ENCODE results near the gene ZNF433.

ZNF433 gene

DNA sequence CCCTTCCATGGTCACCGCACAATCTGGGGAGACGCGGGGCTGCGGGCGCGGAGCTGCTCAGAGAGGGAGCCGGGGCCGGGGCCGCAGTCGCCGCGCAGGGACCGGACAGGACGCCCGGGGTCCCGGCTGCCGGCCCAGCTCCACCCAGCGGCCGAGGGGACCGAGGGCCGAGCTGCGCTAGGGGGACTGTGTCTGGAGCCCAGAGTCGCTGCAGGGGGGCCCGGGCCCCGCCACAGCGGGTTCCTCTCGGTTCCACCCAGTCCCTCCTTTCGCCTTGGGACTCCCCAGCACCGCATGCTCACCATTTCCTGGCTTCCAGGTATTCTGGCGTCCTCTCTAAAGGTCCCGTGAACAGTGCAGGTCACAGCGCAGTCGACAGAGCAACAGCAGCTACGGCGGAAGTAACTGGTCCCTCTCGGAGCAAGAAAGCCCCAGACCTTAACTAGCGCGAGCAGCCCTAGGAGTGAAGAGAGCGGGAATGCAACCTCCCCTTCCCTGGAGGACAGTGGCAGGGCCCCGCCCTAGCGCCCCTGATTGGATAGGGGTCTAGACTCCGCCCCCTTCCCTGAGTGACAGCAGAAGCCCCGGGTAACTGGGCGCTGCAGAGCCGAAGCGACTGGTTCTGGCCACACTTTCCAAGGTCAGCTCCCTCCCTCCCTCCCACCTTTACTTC is 17.2 kb upstream of the ZNF433 start, which contains the start of gene ZNF878:
Gene ZNF878 (minus strand): TSS at position 465 of the 673 bp plus-strand sequence. CDS start 160 bp downstream, at position 305.
- TF ChIP-seq, protein P1, sequence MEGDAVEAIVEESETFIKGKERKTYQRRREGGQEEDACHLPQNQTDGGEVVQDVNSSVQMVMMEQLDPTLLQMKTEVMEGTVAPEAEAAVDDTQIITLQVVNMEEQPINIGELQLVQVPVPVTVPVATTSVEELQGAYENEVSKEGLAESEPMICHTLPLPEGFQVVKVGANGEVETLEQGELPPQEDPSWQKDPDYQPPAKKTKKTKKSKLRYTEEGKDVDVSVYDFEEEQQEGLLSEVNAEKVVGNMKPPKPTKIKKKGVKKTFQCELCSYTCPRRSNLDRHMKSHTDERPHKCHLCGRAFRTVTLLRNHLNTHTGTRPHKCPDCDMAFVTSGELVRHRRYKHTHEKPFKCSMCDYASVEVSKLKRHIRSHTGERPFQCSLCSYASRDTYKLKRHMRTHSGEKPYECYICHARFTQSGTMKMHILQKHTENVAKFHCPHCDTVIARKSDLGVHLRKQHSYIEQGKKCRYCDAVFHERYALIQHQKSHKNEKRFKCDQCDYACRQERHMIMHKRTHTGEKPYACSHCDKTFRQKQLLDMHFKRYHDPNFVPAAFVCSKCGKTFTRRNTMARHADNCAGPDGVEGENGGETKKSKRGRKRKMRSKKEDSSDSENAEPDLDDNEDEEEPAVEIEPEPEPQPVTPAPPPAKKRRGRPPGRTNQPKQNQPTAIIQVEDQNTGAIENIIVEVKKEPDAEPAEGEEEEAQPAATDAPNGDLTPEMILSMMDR (IDR thresholded peaks at IDR 0.05), result peak; percentile 36; the same call in 1 of the 2 replicates
- no peak for TF ChIP-seq ZFX (IDR thresholded peaks at IDR 0.05; ENCODE audit: borderline replicate concordance)
- peak within 1 kb of the TSS; percentile 66 for H3K27ac ChIP-seq

DNA sequence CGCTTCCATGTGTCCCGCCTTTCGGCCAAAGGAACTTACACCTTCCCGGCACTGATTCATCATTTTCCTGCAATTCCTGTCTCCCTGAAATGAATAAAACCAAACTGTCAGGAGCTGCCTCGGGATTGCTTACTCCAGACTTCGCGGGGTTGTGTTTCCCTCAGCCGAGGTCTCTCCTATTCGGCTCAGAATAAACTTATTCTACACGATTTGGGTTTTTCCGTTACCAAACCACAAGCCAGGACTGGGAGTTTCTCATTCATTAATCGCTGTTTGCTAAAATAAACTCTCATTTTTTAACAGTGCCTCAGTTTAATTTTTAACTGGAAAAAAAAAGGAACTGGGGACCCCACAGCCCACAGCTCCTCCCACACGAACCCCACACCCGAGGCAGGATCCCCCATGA is 16.6 kb upstream of the ZNF433 start:
- TF ChIP-seq, protein P1 (IDR thresholded peaks at IDR 0.05), result no peak
- H3K27ac ChIP-seq, result peak overlapping the region; percentile 66

DNA sequence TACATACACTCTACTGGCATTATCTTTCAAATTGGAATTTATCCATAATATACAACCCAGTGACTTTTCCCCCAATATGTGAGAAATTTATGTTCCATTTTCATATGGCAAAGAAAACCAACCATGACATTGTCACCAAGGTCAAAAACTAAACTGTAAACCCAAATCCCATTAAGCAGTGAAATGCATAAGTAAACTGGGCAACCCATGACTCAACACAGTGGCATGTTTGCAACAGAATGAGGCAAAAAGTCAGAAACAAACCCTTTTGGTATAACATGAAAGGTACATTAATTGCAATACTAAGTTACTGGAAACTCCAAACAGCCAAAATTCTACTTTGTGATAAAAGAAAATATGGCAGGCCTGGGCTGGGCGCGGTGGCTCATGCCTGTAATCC is 12.4 kb upstream of the ZNF433 start:
- TF ChIP-seq, protein P1 (IDR thresholded peaks at IDR 0.05), result no peak
- TF ChIP-seq ZFX (IDR thresholded peaks at IDR 0.05; ENCODE audit: borderline replicate concordance), result no peak
- no peak overlapping the region for H3K27ac ChIP-seq

DNA sequence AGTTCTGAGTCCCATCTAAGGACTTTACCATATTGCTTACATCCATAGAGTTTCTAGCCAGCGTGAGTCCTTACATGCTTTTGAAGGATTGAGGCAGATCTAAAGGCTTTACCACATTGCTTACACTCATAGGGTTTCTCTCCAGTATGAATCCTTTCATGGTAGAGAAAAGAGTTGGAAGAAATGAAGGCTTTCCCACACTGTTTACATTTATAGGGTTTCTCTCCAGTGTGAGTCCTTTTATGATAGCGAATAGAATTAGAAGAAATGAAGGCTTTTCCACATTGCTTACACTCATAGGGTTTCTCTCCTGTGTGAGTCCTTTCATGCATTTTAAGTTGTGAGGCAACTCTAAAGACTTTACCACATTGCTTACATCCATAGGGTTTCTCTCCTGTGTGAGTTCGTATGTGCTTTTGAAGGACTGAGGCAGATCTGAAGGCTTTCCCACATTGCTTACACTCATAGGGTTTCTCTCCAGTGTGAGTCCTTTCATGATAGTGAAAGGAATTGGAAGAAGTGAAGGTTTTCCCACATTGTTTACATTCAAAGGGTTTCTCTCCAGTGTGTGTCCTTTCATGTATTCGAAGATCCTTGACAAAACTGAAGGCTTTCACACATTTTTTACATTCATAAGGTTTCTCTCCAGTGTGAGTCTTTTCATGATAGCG is 8.4 kb upstream of the ZNF433 start:
- H3K27ac ChIP-seq, result no peak overlapping the region
- TF ChIP-seq, protein P1 (IDR thresholded peaks at IDR 0.05), result no peak
- no peak for TF ChIP-seq ZFX (IDR thresholded peaks at IDR 0.05; ENCODE audit: borderline replicate concordance)

GRCh38 chr19:12042893-12043292 is 7.4 kb upstream of the ZNF433 start:
- TF ChIP-seq, protein P1 (IDR thresholded peaks at IDR 0.05), result no peak
- TF ChIP-seq ZFX (IDR thresholded peaks at IDR 0.05; ENCODE audit: borderline replicate concordance), result no peak
- no peak overlapping the region for H3K27ac ChIP-seq

DNA sequence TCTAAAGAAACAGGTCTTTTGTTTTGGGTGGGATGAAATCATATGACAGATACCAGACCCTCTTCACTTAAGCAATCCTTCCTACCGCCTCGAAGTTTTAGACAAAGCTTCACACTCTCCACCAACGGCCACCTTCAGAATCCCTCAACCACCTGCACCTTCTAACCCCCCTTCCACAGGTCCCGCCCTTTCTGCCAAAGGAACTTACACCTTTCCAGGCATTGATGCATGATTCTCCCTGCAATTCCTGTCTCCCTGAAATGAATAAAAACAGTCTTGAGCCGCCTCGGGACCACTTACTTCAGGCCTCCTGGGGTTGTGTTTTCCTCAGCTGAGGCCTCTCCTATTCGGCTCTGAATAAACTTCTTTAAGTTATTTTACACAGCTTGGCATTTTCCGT is 859 bp downstream of the ZNF433 start:
- peak overlapping the region; percentile 83; the same call in 1 of the 2 replicates for H3K27ac ChIP-seq
- TF ChIP-seq, protein P1 (IDR thresholded peaks at IDR 0.05), result no peak
- no peak for TF ChIP-seq ZFX (IDR thresholded peaks at IDR 0.05; ENCODE audit: borderline replicate concordance)

- TF ChIP-seq ZFX (IDR thresholded peaks at IDR 0.05; ENCODE audit: borderline replicate concordance), result no peak
- TF ChIP-seq, protein P1 (IDR thresholded peaks at IDR 0.05), result no peak
- peak overlapping the region; percentile 83; the same call in 1 of the 2 replicates for H3K27ac ChIP-seq
Measured at GRCh38 chr19:12034198-12034597, 1.3 kb downstream of the ZNF433 start.

Data from 22Rv1 (cell line).